Astrocyte of the cerebellum (primary cell): ENCODE results near the gene RNF135.

Experiments used
- DNase-seq: peaks from one replicate; pipeline ENCODE4 v3.0.0-alpha.2; 2011; ENCODE audit warnings: low read depth
- H3K4me3 ChIP-seq: 2 replicates; pipeline ENCODE4 v1.5.1; 2011; ENCODE audit warnings: mild to moderate bottlenecking, low read depth, low read length, moderate library complexity
- in situ Hi-C: cut with HindIII; loops from 2 replicates; pipeline ENCODE4 v1.10.0; 2017; ENCODE audit warnings: low sequenced_read_pairs
- TF ChIP-seq, protein P1 (sequence below): IDR thresholded peaks from 2 replicates; pipeline ENCODE4 v1.5.1; 2012; ENCODE audit warnings: low read length, low read depth, moderate library complexity, mild to moderate bottlenecking; ENCODE audit errors: missing control alignments

Gene RNF135

DNA sequence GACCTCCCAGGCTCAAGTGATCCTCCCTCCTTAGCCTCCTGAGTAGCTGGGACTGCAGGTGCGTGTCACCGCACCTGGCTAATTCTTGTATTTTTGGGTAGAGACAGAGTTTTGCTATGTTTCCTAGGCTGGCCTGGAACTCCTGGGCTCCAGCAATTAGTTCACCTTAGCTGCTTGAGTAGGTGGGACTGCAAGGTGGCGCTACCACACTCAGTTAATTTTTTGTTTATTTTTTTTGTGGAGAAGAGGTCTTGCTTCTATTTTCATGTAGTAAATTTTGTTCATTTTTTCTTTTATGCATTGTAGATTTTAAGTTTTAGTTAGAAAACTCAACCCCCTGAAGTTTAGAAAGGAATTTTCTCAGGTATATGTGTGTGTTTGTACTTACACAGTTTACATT is 21.7 kb downstream of the RNF135 start:
- TF ChIP-seq, protein P1, sequence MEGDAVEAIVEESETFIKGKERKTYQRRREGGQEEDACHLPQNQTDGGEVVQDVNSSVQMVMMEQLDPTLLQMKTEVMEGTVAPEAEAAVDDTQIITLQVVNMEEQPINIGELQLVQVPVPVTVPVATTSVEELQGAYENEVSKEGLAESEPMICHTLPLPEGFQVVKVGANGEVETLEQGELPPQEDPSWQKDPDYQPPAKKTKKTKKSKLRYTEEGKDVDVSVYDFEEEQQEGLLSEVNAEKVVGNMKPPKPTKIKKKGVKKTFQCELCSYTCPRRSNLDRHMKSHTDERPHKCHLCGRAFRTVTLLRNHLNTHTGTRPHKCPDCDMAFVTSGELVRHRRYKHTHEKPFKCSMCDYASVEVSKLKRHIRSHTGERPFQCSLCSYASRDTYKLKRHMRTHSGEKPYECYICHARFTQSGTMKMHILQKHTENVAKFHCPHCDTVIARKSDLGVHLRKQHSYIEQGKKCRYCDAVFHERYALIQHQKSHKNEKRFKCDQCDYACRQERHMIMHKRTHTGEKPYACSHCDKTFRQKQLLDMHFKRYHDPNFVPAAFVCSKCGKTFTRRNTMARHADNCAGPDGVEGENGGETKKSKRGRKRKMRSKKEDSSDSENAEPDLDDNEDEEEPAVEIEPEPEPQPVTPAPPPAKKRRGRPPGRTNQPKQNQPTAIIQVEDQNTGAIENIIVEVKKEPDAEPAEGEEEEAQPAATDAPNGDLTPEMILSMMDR: peak; percentile 6
- H3K4me3 ChIP-seq: no peak overlapping the region
- no peak for DNase-seq
- in situ Hi-C loops: no loop called here

DNA sequence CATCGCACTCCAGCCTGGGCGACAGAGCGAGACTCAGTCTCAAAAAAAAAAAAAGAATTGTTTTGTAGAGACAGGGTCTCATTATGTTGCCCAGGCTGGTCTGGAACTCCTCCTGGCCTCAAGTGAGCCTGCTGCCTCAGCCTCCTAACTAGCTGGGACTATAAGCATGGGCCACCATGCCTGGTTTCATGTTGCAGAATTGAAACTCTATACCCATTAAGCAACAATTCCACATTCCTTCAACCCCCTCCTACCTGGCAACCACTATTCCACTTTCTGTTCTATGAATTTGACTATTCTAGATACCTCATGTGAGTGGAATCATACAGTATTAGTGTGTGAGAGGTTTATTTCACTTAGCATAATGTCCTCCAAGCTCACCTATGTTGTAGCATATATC is 24.5 kb downstream of the RNF135 start:
- H3K4me3 ChIP-seq: no peak overlapping the region
- DNase-seq: no peak
- in situ Hi-C loops: no loop called here
- TF ChIP-seq, protein P1: no peak

DNA sequence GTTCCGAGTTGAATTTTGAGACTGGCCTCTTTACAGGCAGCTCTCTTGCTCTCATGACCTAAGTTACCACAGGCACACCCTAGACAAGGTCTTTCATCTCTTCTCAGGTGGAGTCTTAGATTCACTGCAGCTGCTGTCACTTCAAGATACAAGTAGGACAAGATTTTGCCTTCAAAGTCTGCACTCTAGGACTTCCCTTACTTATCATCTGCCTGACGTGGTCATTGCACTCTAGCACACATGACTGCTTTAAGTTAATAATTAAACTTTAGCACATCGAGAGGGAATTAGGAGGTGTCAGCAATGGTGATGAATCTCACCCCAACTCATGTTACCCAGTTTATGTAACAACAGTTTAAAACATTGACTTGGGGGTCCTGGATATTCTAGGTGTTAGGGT is 25.6 kb downstream of the RNF135 start:
- in situ Hi-C loops: no loop called here
- DNase-seq: no peak
- no peak overlapping the region for H3K4me3 ChIP-seq
- TF ChIP-seq, protein P1: no peak

DNA sequence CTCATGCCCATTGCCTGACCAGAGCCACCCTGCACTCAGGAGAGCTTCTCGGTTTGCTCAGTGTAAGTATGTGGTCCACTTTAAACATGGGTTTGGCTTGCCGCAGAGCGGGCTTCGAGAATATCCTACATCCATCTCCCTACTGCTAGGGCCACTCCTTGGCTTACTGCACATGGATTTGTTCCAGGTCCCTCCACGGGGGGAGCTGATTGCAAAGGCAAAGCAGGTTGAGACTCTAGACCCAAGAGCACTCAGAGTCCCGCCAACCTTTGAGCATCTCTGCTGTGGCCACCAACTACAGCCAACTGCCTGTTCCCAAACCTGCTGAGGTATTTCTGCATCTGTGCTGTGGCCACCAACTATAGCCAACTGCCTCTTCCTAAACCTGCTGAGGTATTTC is 26.4 kb downstream of the RNF135 start:
- in situ Hi-C loops: no loop called here
- TF ChIP-seq, protein P1: no peak
- no peak for DNase-seq
- H3K4me3 ChIP-seq: no peak overlapping the region

DNA sequence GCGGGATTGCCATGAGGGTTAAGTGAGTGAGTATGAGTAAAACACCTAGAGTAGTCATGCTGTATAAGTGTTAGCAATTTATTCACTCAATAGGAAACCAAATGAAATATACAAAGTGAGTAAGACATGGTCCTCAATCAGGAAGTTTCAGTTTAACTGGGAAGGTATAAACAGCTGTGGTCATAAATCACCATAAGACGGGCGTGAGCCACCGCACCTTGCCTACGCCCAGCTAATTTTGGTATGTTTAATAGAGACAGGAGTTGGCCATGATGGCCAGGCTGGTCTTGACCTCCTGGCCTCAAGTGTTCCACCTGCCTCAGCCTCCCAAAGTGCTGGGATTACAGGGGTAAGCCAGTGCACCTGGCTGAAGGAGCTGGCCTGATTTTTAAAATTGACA is 27.0 kb downstream of the RNF135 start:
- in situ Hi-C loops: no loop called here
- TF ChIP-seq, protein P1: no peak
- DNase-seq: no peak
- H3K4me3 ChIP-seq: no peak overlapping the region

DNA sequence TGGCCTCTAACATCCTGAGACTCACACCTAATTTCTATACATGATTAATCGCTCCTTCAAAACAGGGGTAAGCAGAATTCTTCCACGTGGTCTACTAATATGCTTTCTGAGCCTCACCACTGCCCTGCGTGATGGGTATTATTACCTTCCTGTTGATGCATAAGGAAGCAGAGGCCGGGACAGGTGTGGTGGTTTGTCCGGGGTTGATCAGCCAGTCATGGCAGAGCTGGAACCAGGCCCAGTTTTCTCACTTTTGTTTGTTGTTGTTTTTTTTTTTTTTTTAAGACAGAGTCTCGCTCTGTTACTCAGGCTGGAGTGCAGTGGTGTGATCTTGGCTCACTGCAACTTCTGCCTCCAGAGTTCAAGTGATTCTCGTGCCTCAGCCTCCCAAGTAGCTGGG is 31.2 kb downstream of the RNF135 start:
- TF ChIP-seq, protein P1: no peak
- H3K4me3 ChIP-seq: no peak overlapping the region
- no peak for DNase-seq
- in situ Hi-C loops: no loop called here
